Esophagus mucosa (tissue), 1 donor: ENCODE results near the gene ARL2BP. TPM values are rescaled to one million over a fixed set of nuclear protein-coding genes. Genes with fewer than 3 reads are reported as not detected.
A peak's percentile ranks its signal among the peaks of the same experiment; 100 is the strongest.

Source experiments
- ATAC-seq: fragments of 200-7000 bp; cut with Tn5 transposase; one replicate; pipeline ENCODE4 v1.9.1; 2020
- total RNA-seq: library from RNA; stranded (reverse); gene quantifications from one replicate; pipeline ENCODE4 v1.2.4, GENCODE V29; 2023
- donor health status: DM: yes; HTN: yes; CAD: no.

The ARL2BP gene
- total RNA-seq, 1 donor from 2014 or later = 43.4 TPM

- peak; percentile 19 for ATAC-seq
Observed at GRCh38 chr16:57235128-57236021, 9.7 kb upstream of the ARL2BP start.

- no peak for ATAC-seq
Observed at GRCh38 chr16:57236022-57236350, 9.1 kb upstream of the ARL2BP start.

GRCh38 chr16:57238682-57239081 lies 6.4 kb upstream of the ARL2BP start:
- ATAC-seq = no peak

GRCh38 chr16:57239107-57239506 lies 6.0 kb upstream of the ARL2BP start:
- no peak for ATAC-seq

GRCh38 chr16:57240851-57241250 lies 4.2 kb upstream of the ARL2BP start:
- no peak for ATAC-seq

GRCh38 chr16:57242650-57243049 lies 2.4 kb upstream of the ARL2BP start:
- ATAC-seq = no peak

GRCh38 chr16:57244463-57244766 lies 644 bp upstream of the ARL2BP start:
- ATAC-seq = no peak

- peak; percentile 45 for ATAC-seq
Observed at GRCh38 chr16:57245472-57246113, 534 bp downstream of the ARL2BP start.

- ATAC-seq = no peak
Observed at GRCh38 chr16:57251352-57251751, 6.3 kb downstream of the ARL2BP start.

- ATAC-seq = no peak
Observed at GRCh38 chr16:57252148-57252721, 7.2 kb downstream of the ARL2BP start.

- no peak for ATAC-seq
Observed at GRCh38 chr16:57253466-57253865, 8.4 kb downstream of the ARL2BP start.

GRCh38 chr16:57255686-57256415 lies 10.8 kb downstream of the ARL2BP start:
- peak; percentile 89 for ATAC-seq

GRCh38 chr16:57256601-57257395 lies 11.7 kb downstream of the ARL2BP start:
- no peak for ATAC-seq

- no peak for ATAC-seq
Observed at GRCh38 chr16:57257455-57258070, 12.5 kb downstream of the ARL2BP start.

GRCh38 chr16:57258226-57258909 lies 13.3 kb downstream of the ARL2BP start:
- ATAC-seq = no peak

GRCh38 chr16:57258910-57259475 lies 13.9 kb downstream of the ARL2BP start:
- no peak for ATAC-seq

- ATAC-seq = peak; percentile 25
Observed at GRCh38 chr16:57260294-57260929, 15.4 kb downstream of the ARL2BP start.

GRCh38 chr16:57261806-57262205 lies 16.7 kb downstream of the ARL2BP start:
- ATAC-seq = no peak

- ATAC-seq = peak; percentile 8
Observed at GRCh38 chr16:57262841-57263540, 17.9 kb downstream of the ARL2BP start.
